Thyroid gland (tissue), 4 donors: ENCODE results near the gene KRTAP5-5.

Experiments used
- POLR2A ChIP-seq, 2 donors: fragments of 450-650 bp; IDR thresholded peaks; one replicate each; pipeline ENCODE4 v1.6.1; 2017; ENCODE audit warnings: antibody characterized with exemption in 2 of 2, mild to moderate bottlenecking in 2 of 2, moderate library complexity in 1 of 2
- TF ChIP-seq, protein P1 (sequence below), 6 experiments: fragments of 200-600 bp in 3 of 6; fragments of 450-650 bp in 3 of 6; sonication (generic) in 3 of 6; IDR thresholded peaks; one replicate each; pipeline ENCODE4 v1.5.1; 2016 to 2019; ENCODE audit warnings: antibody characterized with exemption in 6 of 6, mild to moderate bottlenecking in 2 of 6, inconsistent platforms in 1 of 6, moderate library complexity in 1 of 6

DNA sequence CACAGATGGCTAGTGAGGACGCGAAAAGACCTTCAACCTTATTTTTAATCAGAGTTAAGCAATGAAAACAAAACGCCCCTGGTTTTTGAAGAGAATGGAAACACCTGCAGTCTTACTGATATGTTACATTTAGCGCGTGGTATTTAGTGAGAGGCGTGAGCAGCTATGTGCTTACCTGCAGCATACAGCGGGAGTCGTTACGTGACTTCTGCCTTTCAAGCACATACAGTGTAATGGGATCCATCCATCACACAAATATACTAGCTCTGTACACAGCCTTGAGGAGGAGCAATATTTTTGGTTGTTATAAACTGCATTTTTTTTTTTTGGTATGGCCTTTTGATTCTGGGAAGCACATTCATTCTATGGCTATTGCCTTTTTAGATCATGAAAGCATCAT lies 36.9 kb upstream of the KRTAP5-5 start:
- TF ChIP-seq POLR2A (IDR thresholded peaks at IDR 0.05): no peak
- TF ChIP-seq, protein P1, sequence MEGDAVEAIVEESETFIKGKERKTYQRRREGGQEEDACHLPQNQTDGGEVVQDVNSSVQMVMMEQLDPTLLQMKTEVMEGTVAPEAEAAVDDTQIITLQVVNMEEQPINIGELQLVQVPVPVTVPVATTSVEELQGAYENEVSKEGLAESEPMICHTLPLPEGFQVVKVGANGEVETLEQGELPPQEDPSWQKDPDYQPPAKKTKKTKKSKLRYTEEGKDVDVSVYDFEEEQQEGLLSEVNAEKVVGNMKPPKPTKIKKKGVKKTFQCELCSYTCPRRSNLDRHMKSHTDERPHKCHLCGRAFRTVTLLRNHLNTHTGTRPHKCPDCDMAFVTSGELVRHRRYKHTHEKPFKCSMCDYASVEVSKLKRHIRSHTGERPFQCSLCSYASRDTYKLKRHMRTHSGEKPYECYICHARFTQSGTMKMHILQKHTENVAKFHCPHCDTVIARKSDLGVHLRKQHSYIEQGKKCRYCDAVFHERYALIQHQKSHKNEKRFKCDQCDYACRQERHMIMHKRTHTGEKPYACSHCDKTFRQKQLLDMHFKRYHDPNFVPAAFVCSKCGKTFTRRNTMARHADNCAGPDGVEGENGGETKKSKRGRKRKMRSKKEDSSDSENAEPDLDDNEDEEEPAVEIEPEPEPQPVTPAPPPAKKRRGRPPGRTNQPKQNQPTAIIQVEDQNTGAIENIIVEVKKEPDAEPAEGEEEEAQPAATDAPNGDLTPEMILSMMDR (IDR thresholded peaks at IDR 0.05): no peak
